ENCODE measurements around the gene CSK. TPM values are rescaled to one million over a fixed set of nuclear protein-coding genes. Genes with fewer than 3 reads are reported as not detected.
A peak's percentile ranks its signal among the peaks of the same experiment; 100 is the strongest.

Gene CSK
- total and polyA plus RNA-seq, 4 donors, result 6.9 to 41.7 (median 24.1) TPM

- no peak for DNase-seq (ENCODE audit: low spot score)
- Histone ChIP-seq H3K9ac (ENCODE audit: low read depth in 1 of 2, low read length in 2 of 2) (no peak overlapping the region), H3K4me1 (ENCODE audit: control insufficient read depth in 4 of 4, insufficient read depth in 4 of 4, low read length in 3 of 4) (peaks cover 0 to 16% (median 8%) of the 10 kb centered on the region in 4 donors), H3K27ac (ENCODE audit: low read depth in 1 of 2, low read length in 2 of 2) (no peak overlapping the region), H3K9me3 (ENCODE audit: control insufficient read depth in 4 of 4, low read length in 3 of 4) (no peaks in the 10 kb centered on the region), H3K4me3 (ENCODE audit: low read depth in 1 of 3, low read length in 3 of 3) (peak overlapping the region in 1 of 3 donors; percentile 74), H3K36me3 (ENCODE audit: control insufficient read depth in 4 of 4, insufficient read depth in 3 of 4, low read depth in 1 of 4, low read length in 3 of 4) (peaks cover 5 to 20% (median 7%) of the 10 kb centered on the region in 4 donors), H3K27me3 (ENCODE audit: control insufficient read depth in 4 of 4, insufficient read depth in 4 of 4, low read length in 3 of 4) (no peaks in the 10 kb centered on the region)
- WGBS, result 91% methylated on average over 14 of the region's 14 CpGs
- TF ChIP-seq ATF3 (IDR thresholded peaks at IDR 0.05) (no peak), RAD21 (IDR thresholded peaks at IDR 0.05) (no peak), JUND (IDR thresholded peaks at IDR 0.05) (no peak), HNF4G (IDR thresholded peaks at IDR 0.05) (no peak), HNF4A (conservative IDR thresholded peaks at IDR 0.05) (no peak), FOXA1 (IDR thresholded peaks at IDR 0.05) (no peak), RXRA (IDR thresholded peaks at IDR 0.05) (no peak)
Observed at GRCh38 chr15:74841891-74842373, 60.1 kb downstream of the CSK start.

DNA sequence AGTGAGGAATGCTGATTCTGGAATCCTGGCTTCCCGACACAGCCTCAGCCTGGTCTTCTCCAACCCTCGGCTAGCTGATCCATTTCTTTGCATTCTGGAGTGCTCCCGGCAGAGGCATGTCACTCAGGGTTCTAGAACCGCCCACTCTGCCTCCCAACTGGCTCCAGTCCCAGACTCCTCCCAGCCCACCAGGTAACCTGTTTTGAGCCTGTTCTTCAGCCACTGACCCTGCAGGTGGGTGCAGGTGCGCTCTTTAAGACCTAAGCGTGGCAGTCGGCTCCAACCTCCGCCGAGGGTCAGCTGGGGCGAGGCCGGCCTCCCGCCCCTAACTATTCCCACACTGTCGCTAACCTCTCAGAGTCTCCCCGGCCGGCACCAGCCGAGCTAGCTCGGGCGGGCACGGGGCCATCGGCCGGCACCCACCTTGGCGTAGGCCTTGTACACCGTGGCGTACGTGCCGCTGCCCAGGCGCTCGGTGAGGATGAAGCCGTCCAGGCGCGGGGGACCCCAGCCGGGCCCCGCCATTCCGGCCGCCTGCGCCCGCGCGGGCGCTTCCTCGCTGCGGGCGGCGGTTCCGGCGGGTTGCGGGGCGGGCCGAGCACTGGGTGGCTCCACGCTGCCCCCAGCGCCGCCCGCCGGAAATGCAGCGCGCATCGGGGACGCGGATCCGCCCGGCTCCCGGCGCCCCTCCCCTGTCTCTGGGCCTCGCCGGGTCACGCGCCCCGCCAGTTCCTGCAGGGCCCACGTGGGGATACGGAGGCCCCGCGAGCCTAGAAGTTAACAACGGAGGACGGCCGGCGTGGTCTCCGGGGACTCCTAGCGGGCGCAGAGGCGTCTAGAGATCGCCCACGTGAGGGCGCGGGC is 60.9 kb downstream of the CSK start, which contains the start of gene ULK3:
TSS of gene ULK3 (minus strand) at position 576 of the 864 bp plus-strand sequence. CDS start at position 525, 51 bp downstream.
- no peak for TF ChIP-seq EGR1 (IDR thresholded peaks at IDR 0.05; ENCODE audit: low read depth in 2 of 2)
- TF ChIP-seq YY1 (IDR thresholded peaks at IDR 0.05), result no peak
- TF ChIP-seq MAX (IDR thresholded peaks at IDR 0.05), result no peak
- TF ChIP-seq SP1 (IDR thresholded peaks at IDR 0.05), result no peak
- TF ChIP-seq RXRA (IDR thresholded peaks at IDR 0.05), result no peak
- TF ChIP-seq GABPA (IDR thresholded peaks at IDR 0.05 in 1 of 2, conservative IDR thresholded peaks at IDR 0.05 in 1 of 2), result peak in 1 of 2 donors; percentile 74
- no peak for TF ChIP-seq NR2F2 (IDR thresholded peaks at IDR 0.05)
- TF ChIP-seq, protein P1, sequence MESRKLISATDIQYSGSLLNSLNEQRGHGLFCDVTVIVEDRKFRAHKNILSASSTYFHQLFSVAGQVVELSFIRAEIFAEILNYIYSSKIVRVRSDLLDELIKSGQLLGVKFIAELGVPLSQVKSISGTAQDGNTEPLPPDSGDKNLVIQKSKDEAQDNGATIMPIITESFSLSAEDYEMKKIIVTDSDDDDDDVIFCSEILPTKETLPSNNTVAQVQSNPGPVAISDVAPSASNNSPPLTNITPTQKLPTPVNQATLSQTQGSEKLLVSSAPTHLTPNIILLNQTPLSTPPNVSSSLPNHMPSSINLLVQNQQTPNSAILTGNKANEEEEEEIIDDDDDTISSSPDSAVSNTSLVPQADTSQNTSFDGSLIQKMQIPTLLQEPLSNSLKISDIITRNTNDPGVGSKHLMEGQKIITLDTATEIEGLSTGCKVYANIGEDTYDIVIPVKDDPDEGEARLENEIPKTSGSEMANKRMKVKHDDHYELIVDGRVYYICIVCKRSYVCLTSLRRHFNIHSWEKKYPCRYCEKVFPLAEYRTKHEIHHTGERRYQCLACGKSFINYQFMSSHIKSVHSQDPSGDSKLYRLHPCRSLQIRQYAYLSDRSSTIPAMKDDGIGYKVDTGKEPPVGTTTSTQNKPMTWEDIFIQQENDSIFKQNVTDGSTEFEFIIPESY (IDR thresholded peaks at IDR 0.05), result no peak
- TF ChIP-seq CTCF (IDR thresholded peaks at IDR 0.05; ENCODE audit: low read depth, low read length, missing input control), result peak; percentile 85
- TF ChIP-seq FOXA2 (IDR thresholded peaks at IDR 0.05), result no peak
- TF ChIP-seq, protein P2, sequence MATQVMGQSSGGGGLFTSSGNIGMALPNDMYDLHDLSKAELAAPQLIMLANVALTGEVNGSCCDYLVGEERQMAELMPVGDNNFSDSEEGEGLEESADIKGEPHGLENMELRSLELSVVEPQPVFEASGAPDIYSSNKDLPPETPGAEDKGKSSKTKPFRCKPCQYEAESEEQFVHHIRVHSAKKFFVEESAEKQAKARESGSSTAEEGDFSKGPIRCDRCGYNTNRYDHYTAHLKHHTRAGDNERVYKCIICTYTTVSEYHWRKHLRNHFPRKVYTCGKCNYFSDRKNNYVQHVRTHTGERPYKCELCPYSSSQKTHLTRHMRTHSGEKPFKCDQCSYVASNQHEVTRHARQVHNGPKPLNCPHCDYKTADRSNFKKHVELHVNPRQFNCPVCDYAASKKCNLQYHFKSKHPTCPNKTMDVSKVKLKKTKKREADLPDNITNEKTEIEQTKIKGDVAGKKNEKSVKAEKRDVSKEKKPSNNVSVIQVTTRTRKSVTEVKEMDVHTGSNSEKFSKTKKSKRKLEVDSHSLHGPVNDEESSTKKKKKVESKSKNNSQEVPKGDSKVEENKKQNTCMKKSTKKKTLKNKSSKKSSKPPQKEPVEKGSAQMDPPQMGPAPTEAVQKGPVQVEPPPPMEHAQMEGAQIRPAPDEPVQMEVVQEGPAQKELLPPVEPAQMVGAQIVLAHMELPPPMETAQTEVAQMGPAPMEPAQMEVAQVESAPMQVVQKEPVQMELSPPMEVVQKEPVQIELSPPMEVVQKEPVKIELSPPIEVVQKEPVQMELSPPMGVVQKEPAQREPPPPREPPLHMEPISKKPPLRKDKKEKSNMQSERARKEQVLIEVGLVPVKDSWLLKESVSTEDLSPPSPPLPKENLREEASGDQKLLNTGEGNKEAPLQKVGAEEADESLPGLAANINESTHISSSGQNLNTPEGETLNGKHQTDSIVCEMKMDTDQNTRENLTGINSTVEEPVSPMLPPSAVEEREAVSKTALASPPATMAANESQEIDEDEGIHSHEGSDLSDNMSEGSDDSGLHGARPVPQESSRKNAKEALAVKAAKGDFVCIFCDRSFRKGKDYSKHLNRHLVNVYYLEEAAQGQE (IDR thresholded peaks at IDR 0.05), result no peak
- no peak for TF ChIP-seq HNF4G (IDR thresholded peaks at IDR 0.05)
- TF ChIP-seq RAD21 (IDR thresholded peaks at IDR 0.05), result peak in 1 of 2 donors; percentile 36
- 1% methylated on average over 84 of the region's 84 CpGs for WGBS
- Histone ChIP-seq H3K27me3 (ENCODE audit: control insufficient read depth in 4 of 4, insufficient read depth in 4 of 4, low read length in 3 of 4) (no peaks in the 10 kb centered on the region), H3K9ac (ENCODE audit: low read depth in 1 of 2, low read length in 2 of 2) (peak within 1 kb of the TSS; percentile 19 to 39), H3K36me3 (ENCODE audit: control insufficient read depth in 4 of 4, insufficient read depth in 3 of 4, low read depth in 1 of 4, low read length in 3 of 4) (peaks cover 2 to 21% (median 7%) of the 10 kb centered on the region in 4 donors), H3K4me3 (ENCODE audit: low read depth in 1 of 3, low read length in 3 of 3) (peak within 1 kb of the TSS; percentile 74 to 77 (median 74)), H3K27ac (ENCODE audit: low read depth in 1 of 2, low read length in 2 of 2) (peak within 1 kb of the TSS; percentile 66 to 78), H3K4me1 (ENCODE audit: control insufficient read depth in 4 of 4, insufficient read depth in 4 of 4, low read length in 3 of 4) (peaks cover 3 to 18% (median 11%) of the 10 kb centered on the region in 4 donors), H3K9me3 (ENCODE audit: control insufficient read depth in 4 of 4, low read length in 3 of 4) (no peaks in the 10 kb centered on the region)
- DNase-seq (ENCODE audit: low spot score), result peak; percentile 94
